Fibroblast of pulmonary artery (primary cell): ENCODE results near the gene SEC61A2.

Source experiments
- DNase-seq: peaks from one replicate; pipeline ENCODE4 v3.0.0-alpha.2; 2010; ENCODE audit warnings: low read depth
- H3K4me3 ChIP-seq: replicated peaks from 2 replicates; pipeline ENCODE4 v1.5.1; 2011; ENCODE audit warnings: low read depth, mild to moderate bottlenecking, control low read depth, low read length, moderate library complexity
- CTCF ChIP-seq: IDR thresholded peaks from 2 replicates; pipeline ENCODE4 v1.5.1; 2011; ENCODE audit warnings: mild to moderate bottlenecking, control low read depth, low read length, inconsistent platforms; ENCODE audit errors: missing control alignments

SEC61A2 gene

GRCh38 chr10:12202226-12202625, 72.7 kb downstream of the SEC61A2 start:
- no peak for TF ChIP-seq CTCF
- H3K4me3 ChIP-seq = no peak overlapping the region
- DNase-seq = no peak

- DNase-seq = no peak
- H3K4me3 ChIP-seq = no peak overlapping the region
- TF ChIP-seq CTCF = no peak
Measured at GRCh38 chr10:12205082-12205481, 75.6 kb downstream of the SEC61A2 start.

GRCh38 chr10:12207114-12207513, 77.6 kb downstream of the SEC61A2 start:
- TF ChIP-seq CTCF = no peak
- H3K4me3 ChIP-seq = no peak overlapping the region
- DNase-seq = no peak

GRCh38 chr10:12208460-12208859, 79.0 kb downstream of the SEC61A2 start:
- DNase-seq = no peak
- no peak for TF ChIP-seq CTCF
- no peak overlapping the region for H3K4me3 ChIP-seq

- no peak overlapping the region for H3K4me3 ChIP-seq
- DNase-seq = no peak
- no peak for TF ChIP-seq CTCF
Measured at GRCh38 chr10:12212454-12212853, 83.0 kb downstream of the SEC61A2 start.

- H3K4me3 ChIP-seq = no peak overlapping the region
- DNase-seq = no peak
- no peak for TF ChIP-seq CTCF
Measured at GRCh38 chr10:12213621-12214020, 84.1 kb downstream of the SEC61A2 start.

- no peak overlapping the region for H3K4me3 ChIP-seq
- DNase-seq = no peak
- TF ChIP-seq CTCF = no peak
Measured at GRCh38 chr10:12214093-12214492, 84.6 kb downstream of the SEC61A2 start.
